GM23338 (cell line): ENCODE data around the gene ARHGEF37. TPM values are rescaled to one million over a fixed set of nuclear protein-coding genes. Genes with fewer than 3 reads are reported as not detected.

ENCODE experiments used
- ATAC-seq: fragments of 200-7000 bp; cut with Tn5 transposase; 3 replicates; pipeline ENCODE4 v1.9.1; 2020
- DNase-seq: peaks from one replicate; pipeline ENCODE4 v3.0.0-alpha.2; 2015; ENCODE audit warnings: low spot score
- H2AFZ ChIP-seq: fragments of 200-600 bp; sonication (generic); 2 replicates; pipeline ENCODE4 v1.8.0; 2016; ENCODE audit warnings: antibody characterized with exemption, mild to moderate bottlenecking, moderate library complexity
- H3F3A ChIP-seq: fragments of 200-600 bp; sonication (generic); replicated peaks from 2 replicates; pipeline ENCODE4 v1.8.0; 2017; ENCODE audit warnings: antibody characterized with exemption, mixed run types, low read depth
- H3K27ac ChIP-seq: fragments of 200-600 bp; sonication (generic); 2 replicates; pipeline ENCODE4 v1.6.1; 2016; ENCODE audit warnings: low read depth
- H3K27me3 ChIP-seq: fragments of 200-600 bp; sonication (generic); 2 replicates; pipeline ENCODE4 v1.8.0; 2016; ENCODE audit warnings: mild to moderate bottlenecking, mixed run types, moderate library complexity; ENCODE audit not compliant: insufficient read depth
- H3K36me3 ChIP-seq: fragments of 200-600 bp; sonication (generic); 2 replicates; pipeline ENCODE4 v1.8.0; 2016; ENCODE audit warnings: mild to moderate bottlenecking; ENCODE audit not compliant: insufficient read depth
- H3K4me1 ChIP-seq: fragments of 200-600 bp; sonication (generic); 2 replicates; pipeline ENCODE4 v1.8.0; 2016; ENCODE audit warnings: mild to moderate bottlenecking, moderate library complexity; ENCODE audit not compliant: insufficient read depth
- H3K4me2 ChIP-seq: fragments of 200-600 bp; sonication (generic); 2 replicates; pipeline ENCODE4 v1.7.1; 2017; ENCODE audit warnings: mixed run types
- H3K4me3 ChIP-seq: fragments of 200-600 bp; sonication (generic); 2 replicates; pipeline ENCODE4 v1.6.1; 2016; ENCODE audit warnings: mixed run types
- H3K79me2 ChIP-seq: fragments of 200-600 bp; sonication (generic); replicated peaks from 2 replicates; pipeline ENCODE4 v1.8.0; 2017; ENCODE audit warnings: mild to moderate bottlenecking; ENCODE audit not compliant: insufficient read depth
- H3K9me2 ChIP-seq: fragments of 200-600 bp; sonication (generic); 2 replicates; pipeline ENCODE4 v1.8.0; 2017; ENCODE audit not compliant: insufficient read depth
- H4K20me1 ChIP-seq: fragments of 200-600 bp; sonication (generic); replicated peaks from 2 replicates; pipeline ENCODE4 v1.8.0; 2017; ENCODE audit warnings: mild to moderate bottlenecking; ENCODE audit not compliant: insufficient read depth
- H3K27ac Mint-ChIP-seq: 2 replicates; pipeline ENCODE4 v1.8.0; 2020; ENCODE audit warnings: inconsistent platforms, mild to moderate bottlenecking, moderate library complexity, mixed read lengths
- H3K27me3 Mint-ChIP-seq: 3 replicates; pipeline ENCODE4 v1.8.0; 2022; ENCODE audit warnings: low read depth, mild to moderate bottlenecking, moderate library complexity, mixed read lengths, inconsistent platforms; ENCODE audit not compliant: insufficient read depth, poor library complexity
- H3K36me3 Mint-ChIP-seq: 3 replicates; pipeline ENCODE4 v1.8.0; 2021; ENCODE audit warnings: low read depth, mild to moderate bottlenecking, inconsistent platforms, moderate library complexity, mixed read lengths
- H3K4me1 Mint-ChIP-seq: 3 replicates; pipeline ENCODE4 v1.8.0; 2020; ENCODE audit warnings: mild to moderate bottlenecking, inconsistent platforms, mixed read lengths
- H3K4me3 Mint-ChIP-seq: 3 replicates; pipeline ENCODE4 v1.8.0; 2021; ENCODE audit warnings: moderate library complexity, mild to moderate bottlenecking, inconsistent platforms, mixed read lengths
- H3K9me3 Mint-ChIP-seq: 3 replicates; pipeline ENCODE4 v1.8.0; 2020; ENCODE audit warnings: moderate library complexity, mild to moderate bottlenecking, inconsistent platforms, mixed read lengths
- ETS1 ChIP-seq: IDR thresholded peaks from 2 replicates; pipeline ENCODE4 v1.6.1; 2016; ENCODE audit warnings: antibody characterized with exemption
- EZH2 ChIP-seq: fragments of 200-600 bp; sonication (generic); IDR thresholded peaks from one replicate; pipeline ENCODE4 v1.8.0; 2017; ENCODE audit warnings: antibody characterized with exemption, mild to moderate bottlenecking, low read depth; ENCODE audit not compliant: unreplicated experiment
- EZH2phosphoT487 ChIP-seq: fragments of 200-600 bp; sonication (generic); IDR thresholded peaks from one replicate; pipeline ENCODE4 v1.8.1; 2018; ENCODE audit warnings: antibody characterized with exemption; ENCODE audit not compliant: unreplicated experiment
- JUNB ChIP-seq: IDR thresholded peaks from one replicate; pipeline ENCODE4 v1.6.1; 2016; ENCODE audit warnings: antibody characterized with exemption; ENCODE audit not compliant: unreplicated experiment
- NANOG ChIP-seq: IDR thresholded peaks from 2 replicates; pipeline ENCODE4 v1.6.1; 2016; ENCODE audit warnings: antibody characterized with exemption, borderline replicate concordance
- POLR2AphosphoS5 ChIP-seq: IDR thresholded peaks from 2 replicates; pipeline ENCODE4 v1.6.1; 2016; ENCODE audit warnings: antibody characterized with exemption, low read depth
- REST ChIP-seq: IDR thresholded peaks from one replicate; pipeline ENCODE4 v1.6.1; 2018; ENCODE audit warnings: antibody characterized with exemption; ENCODE audit not compliant: unreplicated experiment
- ZNF114 ChIP-seq: fragments of 250-450 bp; sonication (Bioruptor Pico); IDR thresholded peaks from 2 replicates; pipeline ENCODE4 v1.5.0; 2020; ENCODE audit warnings: mild to moderate bottlenecking, moderate library complexity
- ZNF331 ChIP-seq: fragments of 250-450 bp; sonication (Bioruptor Pico); IDR thresholded peaks from 2 replicates; pipeline ENCODE4 v1.5.0; 2020; ENCODE audit warnings: low read depth, mild to moderate bottlenecking, moderate library complexity
- ZNF462 ChIP-seq: fragments of 250-450 bp; sonication (Bioruptor Pico); IDR thresholded peaks from 2 replicates; pipeline ENCODE4 v1.5.0; 2020; ENCODE audit warnings: mild to moderate bottlenecking, moderate library complexity
- polyA plus RNA-seq: library from polyadenylated mRNA; unstranded; fragments of >200 nt; fragmentation: Nextera tagmentation; extraction: Ambion mirVana; gene quantifications from 2 replicates; pipeline ENCODE4 v1.2.1, GENCODE V29; 2016
- total RNA-seq: library from RNA; depleted of rRNA; stranded (reverse); fragments of >200 nt; shearing (Covaris generic); gene quantifications from 2 replicates; pipeline ENCODE4 v1.2.3, GENCODE V29; 2014

The ARHGEF37 gene
- total and polyA plus RNA-seq, 2 experiments from 2014 or later = 0.14 to 0.79 TPM

GRCh38 chr5:149664083-149664482 lies 82.8 kb downstream of the ARHGEF37 start:
- Histone ChIP-seq H3F3A (no peaks in the 10 kb centered on the region), H2AFZ (no peak overlapping the region), H3K79me2 (no peaks in the 10 kb centered on the region), H3K4me2 (no peak overlapping the region), H3K9me2 (no peaks in the 10 kb centered on the region), H3K4me3 (no peak overlapping the region), H3K36me3 (no peaks in the 10 kb centered on the region), H4K20me1 (no peaks in the 10 kb centered on the region), H3K4me1 (no peaks in the 10 kb centered on the region), H3K27ac (no peak overlapping the region), H3K27me3 (no peaks in the 10 kb centered on the region)
- H3K27ac Mint-ChIP-seq = no peak overlapping the region
- H3K36me3 Mint-ChIP-seq = peaks cover 4% of the 10 kb centered on the region; the same call in 2 of the 3 replicates
- DNase-seq (no peak), ATAC-seq (no peak)
- no peaks in the 10 kb centered on the region; the same call in 2 of the 3 replicates for H3K4me1 Mint-ChIP-seq
- peaks cover 14% of the 10 kb centered on the region; the same call in 2 of the 3 replicates for H3K9me3 Mint-ChIP-seq
- TF ChIP-seq POLR2AphosphoS5 = no peak
- TF ChIP-seq EZH2 = no peak
- TF ChIP-seq NANOG = no peak
- no peak for TF ChIP-seq JUNB
- no peak for TF ChIP-seq EZH2phosphoT487
- TF ChIP-seq REST = no peak
- TF ChIP-seq ZNF331 (CRISPR knock-in tag) = no peak
- no peak for TF ChIP-seq ZNF114 (CRISPR knock-in tag)
- TF ChIP-seq ETS1 = no peak
- TF ChIP-seq ZNF462 (CRISPR knock-in tag) = no peak
- H3K4me3 Mint-ChIP-seq = no peak overlapping the region
- peaks cover 2% of the 10 kb centered on the region for H3K27me3 Mint-ChIP-seq
